NCI-H2227 (cell line): Measurements from ENCODE around the gene EMC6.
A peak's percentile ranks its signal among the peaks of the same experiment; 100 is the strongest.
"Not testable (repeated sequence)": the region's sequence is repeated elsewhere in the genome, so short reads cannot be mapped to it uniquely, and the experiment has no call there.

Experiments
- DNase-seq: peaks from one replicate; lab custom pipeline; 2025; ENCODE audit not compliant: unreplicated experiment; lab: John Stamatoyannopoulos, UW

EMC6 gene

DNA sequence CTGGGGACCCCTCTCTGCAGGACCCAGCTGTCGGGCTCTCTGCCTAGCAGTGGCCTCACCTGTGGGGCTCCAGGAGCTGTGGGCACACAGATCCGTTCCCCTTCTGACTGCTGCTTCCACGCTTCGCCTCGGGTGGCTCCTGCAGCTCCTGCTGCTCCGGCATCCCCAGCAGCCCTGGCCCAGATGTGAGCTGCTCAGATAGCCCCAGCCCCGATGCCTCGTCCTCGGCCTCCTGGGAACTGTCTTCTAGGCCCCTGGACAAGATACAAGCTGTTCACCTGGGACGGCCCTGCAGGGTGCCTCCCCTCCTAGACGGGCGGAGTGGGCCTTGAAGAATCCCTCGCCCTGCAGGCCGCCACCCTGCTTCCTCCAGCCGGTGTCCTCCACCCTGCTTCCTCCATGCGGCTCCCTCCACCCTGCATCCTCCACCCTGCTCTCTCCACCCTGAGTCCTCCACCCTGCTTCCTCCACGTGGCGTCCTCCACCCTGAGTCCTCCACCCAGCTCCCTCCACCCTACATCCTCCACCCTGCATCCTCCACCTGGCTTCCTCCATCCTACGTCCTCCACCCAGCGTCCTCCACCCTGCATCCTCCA, 11.0 kb downstream of the EMC6 start:
- no peak for DNase-seq

DNA sequence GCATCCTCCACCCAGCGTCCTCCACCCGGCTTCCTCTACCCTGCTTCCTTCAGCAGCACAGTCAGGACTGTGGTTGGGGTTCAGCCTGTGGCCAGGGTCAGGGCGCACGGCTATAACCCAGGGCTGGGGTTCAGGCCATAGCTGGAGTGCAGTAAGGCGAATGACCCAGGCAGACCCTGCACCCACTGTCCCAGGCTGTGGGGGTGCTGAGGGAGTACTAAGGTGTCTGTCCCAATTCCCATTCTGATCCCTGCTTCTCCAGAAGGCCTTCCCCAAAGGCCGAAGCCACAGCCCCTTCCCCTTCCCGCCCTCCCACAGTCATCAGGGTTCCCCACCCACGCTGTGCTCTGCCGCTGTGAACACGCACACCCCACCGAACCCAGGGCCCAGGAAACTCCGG, 12.4 kb downstream of the EMC6 start:
- no peak for DNase-seq

DNA sequence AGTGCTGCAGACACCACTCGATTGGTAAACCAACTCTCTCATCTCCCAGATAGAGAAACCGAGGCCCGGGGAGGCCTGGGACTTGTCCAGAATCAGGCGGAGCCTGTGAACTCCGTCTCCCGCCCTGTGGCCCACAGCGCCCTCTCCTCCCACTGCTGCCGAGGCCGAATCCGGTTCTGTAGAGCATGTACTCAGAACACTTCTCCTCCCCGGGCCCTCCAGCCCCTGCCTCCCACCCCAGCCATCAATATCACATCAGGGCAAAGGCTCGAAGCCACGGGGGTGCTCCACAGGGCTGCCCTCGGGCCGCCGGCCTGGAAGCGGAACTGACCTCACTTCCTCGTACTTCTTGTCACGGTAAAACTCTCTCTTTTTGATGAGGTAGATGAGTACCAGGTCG, 13.0 kb downstream of the EMC6 start:
- no peak for DNase-seq

DNA sequence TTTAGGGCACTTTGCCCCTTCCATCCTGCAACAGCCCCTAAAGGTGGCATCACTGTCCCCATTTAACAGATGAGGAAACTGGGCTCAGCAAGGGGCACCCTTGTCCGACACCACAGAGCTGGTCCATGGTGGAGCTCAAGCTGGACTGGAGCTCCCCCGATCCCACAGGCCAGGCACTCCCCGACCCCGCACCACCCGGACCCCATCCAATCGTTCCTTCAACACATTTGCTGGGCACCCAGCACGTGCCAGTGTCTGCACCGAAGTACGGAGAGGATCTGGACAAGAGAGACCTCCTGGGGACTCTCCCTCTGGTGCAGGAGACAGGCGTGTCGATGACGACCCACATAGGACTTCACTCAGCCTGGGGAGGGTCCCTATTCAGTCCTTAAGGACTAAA, 13.4 kb downstream of the EMC6 start:
- DNase-seq = no peak

DNA sequence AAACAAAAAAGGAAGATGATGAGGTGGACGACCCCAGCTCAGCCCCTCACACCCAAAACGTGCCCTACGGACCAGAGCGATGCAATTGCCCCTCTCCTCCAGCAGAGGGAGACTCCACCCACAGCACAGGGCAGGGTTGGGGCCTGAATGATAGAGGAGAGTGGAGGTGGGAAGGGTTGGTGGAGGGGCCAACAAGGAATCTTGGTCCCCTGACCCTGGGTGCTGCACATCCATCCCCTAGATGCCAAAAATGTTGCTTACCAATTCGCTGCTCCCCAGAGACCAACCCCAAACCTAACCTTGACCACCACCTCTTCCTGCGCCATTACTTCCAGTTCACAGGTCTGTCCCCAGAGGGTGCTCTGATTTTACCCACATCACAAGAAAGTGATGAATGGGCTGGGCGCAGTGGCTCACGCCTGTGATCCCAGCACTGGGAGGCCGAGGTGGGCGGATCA, 14.5 kb downstream of the EMC6 start:
- peak; percentile 38 for DNase-seq

DNA sequence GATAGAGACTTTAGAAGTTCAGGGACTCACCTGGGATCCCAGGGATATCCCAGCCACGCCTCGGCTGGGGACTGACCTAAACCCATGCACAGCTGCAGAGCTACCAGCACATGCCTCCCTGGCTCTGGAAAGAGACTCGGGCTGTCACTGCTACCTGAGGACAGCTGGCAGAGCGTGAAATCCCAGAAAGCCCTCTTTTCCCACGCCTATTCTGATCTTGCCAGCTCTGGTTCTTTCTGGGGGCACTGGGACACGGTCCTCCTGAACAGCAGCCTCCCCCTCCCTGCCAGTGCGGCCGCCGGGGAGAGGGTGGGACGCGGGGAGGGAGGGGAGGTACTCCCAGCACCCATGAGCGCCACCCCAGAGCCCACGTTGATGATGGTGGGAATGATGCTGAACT, 16.6 kb downstream of the EMC6 start:
- DNase-seq = no peak

DNA sequence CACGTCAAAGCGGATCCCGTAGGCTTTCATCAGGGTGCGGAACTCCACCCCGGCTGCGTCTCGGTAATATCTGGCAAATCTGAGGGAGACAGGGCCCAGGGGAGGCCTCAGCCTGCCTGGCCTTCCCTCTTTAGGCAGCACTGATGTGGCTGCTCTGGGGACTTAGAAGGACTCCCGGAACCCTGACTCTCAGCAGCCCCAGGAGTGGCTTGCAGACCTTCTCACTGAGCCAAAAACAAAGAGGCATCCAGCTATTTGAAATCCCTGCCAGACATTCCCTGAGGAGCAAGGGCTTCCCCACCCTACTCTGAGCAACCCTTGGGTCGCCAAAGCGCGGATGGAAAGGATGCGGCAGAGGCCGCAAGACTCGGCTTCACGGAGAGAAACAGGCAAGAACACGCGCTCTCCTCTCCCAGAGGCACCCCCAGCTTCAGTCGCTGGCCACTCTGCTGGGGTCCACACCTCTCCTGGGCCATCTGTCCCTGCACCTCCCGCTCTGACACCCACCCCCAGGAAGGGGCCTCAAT, 19.5 kb downstream of the EMC6 start:
- DNase-seq = no peak

DNA sequence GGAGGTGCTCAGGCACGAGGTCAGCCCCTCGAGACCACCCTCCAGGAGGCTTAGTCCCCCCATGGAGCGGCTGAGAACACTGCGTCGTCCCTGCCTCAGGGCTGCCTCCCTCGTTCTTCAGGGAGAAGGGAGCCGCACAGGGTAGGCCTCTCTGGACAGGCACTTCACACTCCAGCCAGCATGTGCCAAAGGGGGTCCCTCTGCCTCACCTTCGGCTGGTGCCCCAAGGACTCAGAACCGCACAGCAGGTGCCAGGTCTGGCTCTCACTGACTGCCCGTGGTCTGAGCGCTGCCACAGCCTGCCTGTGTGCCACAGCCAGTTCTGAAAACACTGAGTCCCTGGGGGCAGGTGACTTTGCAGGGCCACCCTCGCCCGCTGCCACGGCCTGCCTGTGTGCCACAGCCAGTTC, 20.2 kb downstream of the EMC6 start:
- no peak for DNase-seq

DNA sequence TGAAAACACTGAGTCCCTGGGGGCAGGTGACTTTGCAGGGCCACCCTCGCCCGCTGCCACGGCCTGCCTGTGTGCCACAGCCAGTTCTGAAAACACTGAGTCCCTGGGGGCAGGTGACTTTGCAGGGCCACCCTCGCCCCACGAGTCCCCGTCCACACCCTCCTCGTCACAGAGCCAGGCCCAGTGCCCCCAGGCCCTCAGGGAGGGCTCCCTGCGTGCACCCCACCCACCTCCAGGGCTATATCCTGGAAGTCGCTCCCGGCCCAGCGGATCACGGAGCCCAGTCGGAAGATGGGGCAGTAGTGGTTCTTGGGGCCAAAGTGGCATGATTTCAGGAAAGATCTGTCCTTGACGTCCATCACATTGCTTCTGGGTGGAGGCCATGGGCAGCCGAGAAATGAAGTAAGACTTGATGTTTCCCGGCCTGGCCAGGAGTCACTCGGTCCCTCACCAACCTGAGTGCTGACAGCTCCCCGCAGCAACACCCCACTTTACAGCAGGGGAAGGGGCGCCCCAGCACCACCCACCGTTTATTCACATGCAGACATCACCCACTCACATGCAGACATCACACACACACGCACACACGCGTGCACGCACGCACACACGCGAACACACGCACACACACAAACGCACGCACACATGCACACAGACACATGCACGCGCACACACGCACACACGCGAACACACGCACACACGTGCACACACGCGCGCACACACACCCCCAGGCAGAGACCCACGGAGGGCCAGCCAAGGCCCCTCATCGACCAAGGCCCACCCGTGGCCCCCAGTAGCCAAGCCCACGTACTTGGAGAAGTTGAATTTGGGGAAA, 20.9 kb downstream of the EMC6 start:
- DNase-seq = no peak

DNA sequence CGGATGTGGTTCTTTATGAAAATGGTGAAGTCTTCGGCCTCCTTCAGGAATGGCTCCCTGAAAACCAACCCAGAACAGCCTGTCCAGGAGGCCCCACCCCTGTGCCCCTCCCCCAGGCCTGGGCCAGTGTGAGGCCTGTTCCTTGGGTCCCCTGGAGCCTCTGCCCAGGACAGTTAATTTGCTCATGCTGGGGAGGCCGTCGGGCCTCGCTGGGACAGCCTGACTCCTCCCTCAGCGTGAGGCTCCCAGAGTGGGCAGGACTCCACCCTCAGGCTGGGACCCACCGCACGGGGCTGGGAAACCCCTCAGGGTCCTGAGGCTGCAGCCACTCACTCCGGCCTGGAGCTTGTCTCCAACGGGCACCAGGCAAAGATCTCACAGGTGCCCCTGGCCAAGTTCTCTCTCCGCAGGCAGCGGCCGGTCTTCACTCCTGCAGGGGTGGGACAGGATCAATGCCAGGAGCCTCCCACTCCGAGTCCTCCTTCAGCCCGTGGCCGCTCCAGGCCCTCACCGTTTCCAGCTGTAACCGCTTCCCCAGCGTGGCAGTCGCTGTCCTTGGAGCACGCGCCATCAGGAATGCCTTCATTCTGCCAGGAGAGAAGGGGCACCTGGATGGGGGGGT, 21.6 kb downstream of the EMC6 start:
- DNase-seq = no peak

DNA sequence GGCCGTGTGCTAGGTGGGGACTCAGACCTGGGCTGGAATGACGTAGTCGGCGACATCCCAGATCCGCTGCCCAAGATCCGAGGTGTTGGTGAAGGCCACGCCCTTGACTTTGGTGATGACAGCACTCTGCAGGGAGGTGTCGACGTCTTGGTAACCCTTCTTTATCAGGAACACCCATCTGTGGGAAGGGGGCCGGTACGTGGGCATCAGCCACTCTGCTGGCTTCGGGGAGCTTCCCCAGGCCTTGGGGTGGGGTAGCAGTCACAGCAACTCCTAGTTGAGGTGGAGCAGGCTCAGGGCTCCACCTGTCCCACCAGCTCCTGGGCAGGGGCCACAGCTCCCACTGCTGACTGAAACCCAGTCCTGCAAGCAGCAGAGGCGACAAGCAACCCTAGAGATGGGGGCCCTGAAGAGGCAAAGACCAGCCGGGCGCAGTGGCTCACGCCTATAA, 23.0 kb downstream of the EMC6 start:
- no peak for DNase-seq

DNA sequence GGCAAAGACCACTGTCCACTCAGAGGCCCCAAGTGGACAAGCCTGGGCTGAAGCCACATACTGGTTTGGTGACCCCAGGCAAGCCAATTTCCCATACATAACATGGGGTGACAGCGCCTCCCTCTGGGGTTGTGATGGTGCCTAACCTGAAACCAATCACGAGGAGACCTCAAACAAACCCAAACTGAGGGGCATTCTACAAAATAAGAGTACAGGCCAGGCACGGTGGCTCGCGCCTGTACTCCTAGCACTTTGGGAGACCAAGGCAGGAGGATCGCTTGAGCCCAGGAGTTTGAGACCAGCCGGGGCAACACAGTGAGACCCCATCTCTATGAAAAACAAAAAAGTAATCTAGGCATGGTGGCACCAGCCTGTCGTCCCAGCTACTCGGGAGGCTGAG, 23.7 kb downstream of the EMC6 start:
- no peak for DNase-seq

DNA sequence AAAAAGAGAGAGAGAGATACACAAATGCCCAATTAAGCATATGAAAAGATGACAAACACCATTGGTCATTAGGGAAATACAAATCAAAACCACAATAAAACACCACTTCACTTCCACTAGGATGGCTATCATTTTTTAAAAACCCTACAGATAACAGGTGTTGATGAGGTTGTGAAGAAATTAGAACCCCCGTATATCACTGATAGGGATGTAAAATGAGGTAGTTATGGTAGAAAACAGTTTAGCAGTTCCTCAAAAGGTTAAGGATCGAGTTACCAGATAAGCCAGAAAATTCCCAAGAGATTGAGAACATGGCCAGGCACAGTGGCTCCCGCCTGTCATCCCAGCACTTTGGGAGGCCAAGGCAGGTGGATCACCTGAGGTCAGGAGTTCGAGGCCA, 24.5 kb downstream of the EMC6 start:
- no peak for DNase-seq

DNA sequence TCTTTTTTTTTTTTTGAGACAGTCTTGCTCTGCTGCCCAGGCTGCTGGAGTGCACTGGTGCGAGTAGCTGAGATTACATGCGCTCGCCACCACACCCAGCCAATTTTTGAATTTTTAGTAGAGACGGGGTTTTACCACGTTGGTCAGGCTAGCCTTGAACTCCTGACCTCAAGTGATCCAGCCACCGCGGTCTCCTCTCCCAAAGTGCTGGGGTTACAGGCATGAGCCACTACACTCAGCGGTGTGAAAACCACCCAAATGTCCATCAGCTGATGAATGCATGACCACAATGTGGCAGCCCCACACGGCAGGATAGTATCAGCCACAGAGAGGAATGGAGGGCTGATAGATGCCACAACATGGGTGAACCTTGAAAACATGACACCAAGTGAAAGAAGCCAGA, 25.2 kb downstream of the EMC6 start:
- no peak for DNase-seq

DNA sequence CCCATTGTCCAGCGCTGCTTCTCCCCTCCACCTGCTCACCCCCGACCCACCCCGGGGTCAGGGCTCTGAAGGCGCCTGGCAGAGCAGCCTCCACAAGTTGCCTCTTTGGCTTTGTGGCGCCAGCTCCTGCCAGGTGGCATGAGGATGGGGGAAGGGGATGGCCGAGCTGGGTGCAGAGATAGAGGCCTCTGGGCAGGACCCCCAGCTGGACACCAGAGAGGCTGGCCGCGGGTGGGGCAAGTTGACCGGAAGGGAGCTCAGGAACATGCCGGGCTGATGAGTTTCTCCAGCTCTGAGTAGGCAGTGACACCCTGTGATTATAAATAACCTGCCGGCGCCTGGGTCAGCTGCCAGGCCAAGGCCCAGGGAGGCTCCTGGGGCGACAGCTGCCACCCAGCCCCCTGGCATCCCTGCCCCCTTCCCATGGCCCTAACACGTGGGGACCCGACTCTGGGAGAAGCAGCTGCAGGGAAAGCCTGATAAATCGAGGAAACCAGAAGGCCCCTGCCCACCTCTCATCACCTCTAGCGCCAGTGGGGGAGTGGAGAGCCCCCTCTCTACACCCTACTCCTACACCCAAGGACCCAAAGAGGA, 26.6 kb downstream of the EMC6 start:
- DNase-seq = no peak

DNA sequence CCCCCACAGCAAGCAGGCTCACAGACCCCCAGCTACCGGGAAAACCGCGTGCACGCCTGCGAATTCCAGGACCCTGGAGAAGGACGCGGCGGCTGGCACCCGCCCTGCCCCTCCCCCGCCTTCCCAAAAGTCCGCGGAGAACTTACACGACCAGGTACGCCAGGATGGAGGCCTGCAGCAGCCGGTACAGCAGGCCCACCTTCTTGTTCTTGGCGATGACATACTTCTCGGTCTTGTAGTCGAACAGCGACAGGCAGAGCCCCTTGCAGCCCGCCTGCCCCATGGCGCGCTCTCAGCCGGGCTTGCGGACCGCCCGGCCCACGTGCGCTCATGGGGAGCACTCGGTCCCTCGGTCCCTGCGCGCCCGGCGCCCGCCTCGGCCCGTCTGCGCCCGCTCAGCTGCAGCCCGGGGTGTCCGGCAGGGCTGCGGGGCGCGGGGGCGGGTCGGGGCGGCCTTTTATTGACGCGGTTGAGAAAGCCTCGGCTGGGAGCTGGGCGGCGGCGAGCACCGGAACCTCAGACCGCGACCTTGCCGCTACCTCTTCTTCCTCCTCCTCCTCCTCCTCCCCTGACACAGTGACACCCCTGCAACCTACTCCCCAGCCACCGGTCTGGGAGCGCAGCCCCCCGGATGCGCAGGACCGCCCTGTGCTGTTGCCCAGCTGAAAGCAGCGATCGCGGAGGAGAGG, 27.3 kb downstream of the EMC6 start, which contains the start of gene P2RX5:
Gene P2RX5 (minus strand): TSS at position 433 of the 689 bp plus-strand sequence. CDS start 150 bp downstream, at position 283.
- peak; percentile 17 for DNase-seq

DNA sequence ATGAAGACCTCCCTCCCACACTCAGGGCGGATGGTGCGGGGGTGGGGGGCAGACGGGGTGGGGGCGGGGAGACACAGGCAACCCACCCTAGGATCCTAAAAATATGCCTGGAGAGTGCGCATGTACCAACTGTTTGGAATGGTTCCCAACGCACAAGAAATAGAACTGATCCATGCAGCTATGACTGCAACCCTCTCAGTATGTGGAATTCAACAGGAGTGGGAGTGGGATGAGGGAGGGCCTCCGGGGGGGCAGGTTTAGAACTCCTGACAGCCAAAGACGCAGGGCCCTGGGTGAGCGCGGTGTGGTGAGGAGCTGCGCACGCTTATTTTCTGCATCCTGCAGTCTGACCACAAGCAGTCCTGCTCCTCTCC, 28.5 kb downstream of the EMC6 start:
- no peak for DNase-seq

DNA sequence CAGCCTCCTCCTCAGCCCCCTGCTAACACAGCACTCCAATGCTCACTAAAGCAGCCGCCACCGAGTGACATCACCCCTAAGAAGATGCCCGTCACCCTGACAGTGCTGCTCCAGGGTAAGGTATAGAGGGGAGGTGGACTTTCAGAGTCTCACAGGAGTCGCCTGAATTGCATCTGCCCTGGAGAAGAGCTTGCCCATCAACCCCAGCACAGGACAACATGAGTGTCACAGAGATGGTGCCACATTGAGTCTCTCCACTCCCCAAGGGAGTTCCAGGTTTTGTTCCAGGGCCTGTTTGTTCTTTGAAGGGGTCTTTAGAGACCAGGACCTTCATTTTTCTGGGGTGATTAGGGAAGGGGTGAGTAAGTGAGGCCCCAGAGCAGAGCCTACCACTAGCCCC, 29.5 kb downstream of the EMC6 start:
- DNase-seq = no peak

DNA sequence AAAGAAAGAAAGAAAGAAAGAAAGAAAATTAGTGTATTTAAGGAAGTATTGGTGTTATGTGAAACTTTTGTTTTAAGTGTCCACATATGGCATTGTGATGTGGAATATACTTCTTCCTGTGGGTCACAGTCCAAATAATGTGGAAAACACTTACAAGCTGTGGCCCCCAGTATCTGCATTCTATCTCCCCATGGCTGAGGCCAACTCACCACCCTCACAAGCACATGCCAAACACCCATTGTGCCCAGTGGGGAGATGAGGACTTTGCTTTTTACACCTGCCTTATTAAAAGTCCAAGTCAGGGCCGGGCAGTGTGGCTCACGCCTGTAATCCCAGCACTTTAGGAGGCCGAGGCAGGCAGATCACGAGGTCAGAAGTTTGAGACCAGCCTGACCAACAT, 31.3 kb downstream of the EMC6 start:
- no peak for DNase-seq

DNA sequence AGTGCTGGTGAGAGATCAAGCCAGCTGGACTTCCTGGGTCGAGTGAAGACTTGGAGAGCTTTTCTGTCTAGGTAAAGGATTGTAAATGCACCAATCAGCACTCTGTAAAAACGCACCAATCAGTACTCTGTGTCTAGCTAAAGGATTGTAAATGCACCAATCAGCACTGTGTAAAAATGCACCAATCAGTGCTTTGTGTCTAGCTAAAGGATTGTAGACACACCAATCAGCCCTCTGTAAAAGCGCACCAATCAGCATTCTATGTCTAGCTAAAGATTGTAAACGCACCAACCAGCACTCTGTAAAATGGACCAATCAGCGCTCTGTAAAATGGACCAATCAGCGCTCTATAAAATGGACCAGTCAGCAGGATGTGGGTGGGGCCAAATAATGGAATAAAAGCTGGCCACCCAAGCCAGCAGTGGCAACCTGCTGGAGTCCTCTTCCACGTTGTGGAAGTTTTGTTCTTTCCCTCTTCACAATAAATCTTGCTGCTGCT, 33.5 kb downstream of the EMC6 start:
- not testable (repeated sequence) for DNase-seq
